ENCODE measurements around the gene CPA2.

DNA sequence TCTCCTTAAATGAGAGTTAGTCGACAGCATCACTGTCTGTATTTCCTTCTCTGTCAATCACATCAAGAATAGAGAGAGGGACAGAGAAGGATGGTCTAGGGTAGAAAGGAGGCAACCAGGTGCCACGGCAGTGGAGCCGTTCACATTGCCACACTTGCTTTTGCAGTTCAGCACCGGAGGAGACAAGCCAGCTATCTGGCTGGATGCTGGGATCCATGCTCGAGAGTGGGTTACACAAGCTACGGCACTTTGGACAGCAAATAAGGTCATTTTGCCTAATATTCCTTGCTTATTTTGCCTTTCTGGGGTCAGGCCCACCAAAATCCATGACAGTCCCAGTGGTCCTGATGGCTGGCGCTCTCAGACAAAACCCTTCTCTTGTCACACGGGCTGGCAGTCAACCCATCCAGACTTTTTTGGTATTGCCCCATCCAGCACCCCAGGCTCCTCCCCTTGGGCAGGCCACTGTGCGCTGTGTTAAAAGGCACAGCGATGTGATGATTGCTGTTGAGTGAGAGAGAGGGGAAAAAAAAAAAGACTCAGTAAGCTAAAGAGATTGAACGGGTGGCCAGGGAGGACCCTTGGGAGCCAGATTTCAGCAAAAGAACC lies 8.4 kb downstream of the CPA2 start:
- TF ChIP-seq POLR2A (IDR thresholded peaks at IDR 0.05) = no peak
- TF ChIP-seq, protein P1, sequence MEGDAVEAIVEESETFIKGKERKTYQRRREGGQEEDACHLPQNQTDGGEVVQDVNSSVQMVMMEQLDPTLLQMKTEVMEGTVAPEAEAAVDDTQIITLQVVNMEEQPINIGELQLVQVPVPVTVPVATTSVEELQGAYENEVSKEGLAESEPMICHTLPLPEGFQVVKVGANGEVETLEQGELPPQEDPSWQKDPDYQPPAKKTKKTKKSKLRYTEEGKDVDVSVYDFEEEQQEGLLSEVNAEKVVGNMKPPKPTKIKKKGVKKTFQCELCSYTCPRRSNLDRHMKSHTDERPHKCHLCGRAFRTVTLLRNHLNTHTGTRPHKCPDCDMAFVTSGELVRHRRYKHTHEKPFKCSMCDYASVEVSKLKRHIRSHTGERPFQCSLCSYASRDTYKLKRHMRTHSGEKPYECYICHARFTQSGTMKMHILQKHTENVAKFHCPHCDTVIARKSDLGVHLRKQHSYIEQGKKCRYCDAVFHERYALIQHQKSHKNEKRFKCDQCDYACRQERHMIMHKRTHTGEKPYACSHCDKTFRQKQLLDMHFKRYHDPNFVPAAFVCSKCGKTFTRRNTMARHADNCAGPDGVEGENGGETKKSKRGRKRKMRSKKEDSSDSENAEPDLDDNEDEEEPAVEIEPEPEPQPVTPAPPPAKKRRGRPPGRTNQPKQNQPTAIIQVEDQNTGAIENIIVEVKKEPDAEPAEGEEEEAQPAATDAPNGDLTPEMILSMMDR (IDR thresholded peaks at IDR 0.05) = no peak
- TF ChIP-seq EP300 (IDR thresholded peaks at IDR 0.05) = no peak

Measured in tibial nerve (tissue), 4 donors.